Measurements from ENCODE around the gene PGAP3.

PGAP3 gene

GRCh38 chr17:39674702-39675389 lies 13.0 kb downstream of the PGAP3 start (continued):
- peak; percentile 45; the same call in 1 of the 2 replicates for TF ChIP-seq SP3 (tag by site-specific recombination; IDR thresholded peaks at IDR 0.05)
- no peak for TF ChIP-seq ZNF114 (tag by site-specific recombination; IDR thresholded peaks at IDR 0.05)
- no peak for TF ChIP-seq REPIN1 (tag by site-specific recombination; IDR thresholded peaks at IDR 0.05; ENCODE audit: low read depth)
- peak; percentile 32 for TF ChIP-seq ZNF629 (tag by site-specific recombination; IDR thresholded peaks at IDR 0.05)
- TF ChIP-seq ZNF513 (tag by site-specific recombination; IDR thresholded peaks at IDR 0.05), result no peak
- TF ChIP-seq ZNF37A (tag by site-specific recombination; IDR thresholded peaks at IDR 0.05), result no peak
- TF ChIP-seq ZNF558 (tag by site-specific recombination; IDR thresholded peaks at IDR 0.05), result no peak
- no peak for TF ChIP-seq PBX3 (CRISPR knock-in tag; IDR thresholded peaks at IDR 0.05)
- no peak for TF ChIP-seq CTCF (tag by site-specific recombination; IDR thresholded peaks at IDR 0.05)
- no peak for TF ChIP-seq TCF7L2 (IDR thresholded peaks at IDR 0.05; ENCODE audit: borderline replicate concordance, low read depth, low read length)
- TF ChIP-seq SETDB1 (IDR thresholded peaks at IDR 0.05; ENCODE audit: insufficient read length, low read length), result no peak
- peak; percentile 93 for TF ChIP-seq ZNF398 (tag by site-specific recombination; IDR thresholded peaks at IDR 0.05)
- no peak for TF ChIP-seq ZNF26 (tag by site-specific recombination; IDR thresholded peaks at IDR 0.05)
- no peak for TF ChIP-seq ZNF580 (tag by site-specific recombination; IDR thresholded peaks at IDR 0.05)
- no peak for TF ChIP-seq BCL6B (tag by site-specific recombination; IDR thresholded peaks at IDR 0.05)
- TF ChIP-seq ZNF146 (tag by site-specific recombination; IDR thresholded peaks at IDR 0.05), result no peak
- TF ChIP-seq KLF8 (tag by site-specific recombination; IDR thresholded peaks at IDR 0.05), result no peak
- TF ChIP-seq ZNF658 (tag by site-specific recombination; IDR thresholded peaks at IDR 0.05), result no peak
- no peak for TF ChIP-seq ZNF324 (tag by site-specific recombination; IDR thresholded peaks at IDR 0.05)
- TF ChIP-seq KLF9 (tag by site-specific recombination; IDR thresholded peaks at IDR 0.05; ENCODE audit: low read depth), result no peak
- TF ChIP-seq ZNF175 (tag by site-specific recombination; IDR thresholded peaks at IDR 0.05), result no peak
- TF ChIP-seq WT1 (tag by site-specific recombination; IDR thresholded peaks at IDR 0.05), result no peak
- peak; percentile 89 for TF ChIP-seq ZNF449 (tag by site-specific recombination; IDR thresholded peaks at IDR 0.05)
- TF ChIP-seq ZNF112 (tag by site-specific recombination; IDR thresholded peaks at IDR 0.05), result no peak
- peak; percentile 89 for TF ChIP-seq SP7 (tag by site-specific recombination; IDR thresholded peaks at IDR 0.05)
- peak; percentile 99 for TF ChIP-seq KLF1 (tag by site-specific recombination; IDR thresholded peaks at IDR 0.05)
- peak; percentile 89 for TF ChIP-seq KLF17 (tag by site-specific recombination; IDR thresholded peaks at IDR 0.05)

Data from HEK293 (cell line).